HG03378 (cell line): ENCODE data around the gene JCAD.
"Not testable (repeated sequence)": the region's sequence is repeated elsewhere in the genome, so short reads cannot be mapped to it uniquely, and the experiment has no call there.

ENCODE experiments used
- ATAC-seq: cut with Tn5 transposase; IDR thresholded peaks from one replicate; pipeline ENCODE4 v1.9.1; 2021; ENCODE audit warnings: mild to moderate bottlenecking, moderate library complexity; ENCODE audit not compliant: unreplicated experiment

JCAD gene

DNA sequence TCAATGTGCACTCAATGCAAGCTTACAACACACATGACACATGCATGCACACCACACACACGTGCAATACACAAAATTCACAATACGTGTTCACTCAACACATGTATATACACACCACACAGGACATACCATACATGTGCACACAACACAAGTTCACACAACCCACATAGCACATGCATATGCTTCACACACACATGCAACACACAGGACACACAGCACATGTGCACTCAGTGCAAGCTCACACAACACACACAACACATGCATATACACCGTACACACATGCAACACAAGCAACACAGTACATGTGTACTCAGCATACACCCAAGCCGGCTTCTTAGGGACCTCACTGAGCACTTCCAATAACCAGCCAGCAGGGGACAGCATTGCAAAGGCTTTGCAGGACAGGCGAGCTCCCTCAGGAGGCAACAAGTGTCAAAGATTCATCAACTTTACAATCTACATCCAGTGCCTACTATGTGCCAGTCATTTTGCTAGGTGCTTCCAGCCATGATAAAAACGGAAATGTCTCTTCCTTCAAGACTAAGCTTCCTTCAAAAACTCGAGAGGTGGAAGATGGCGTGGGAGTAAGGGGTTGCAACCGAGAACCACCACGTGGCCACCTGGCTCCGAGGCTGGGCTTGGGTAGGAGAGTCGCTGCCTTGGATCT is 61.1 kb downstream of the JCAD start:
- peak; percentile 80 for ATAC-seq

DNA sequence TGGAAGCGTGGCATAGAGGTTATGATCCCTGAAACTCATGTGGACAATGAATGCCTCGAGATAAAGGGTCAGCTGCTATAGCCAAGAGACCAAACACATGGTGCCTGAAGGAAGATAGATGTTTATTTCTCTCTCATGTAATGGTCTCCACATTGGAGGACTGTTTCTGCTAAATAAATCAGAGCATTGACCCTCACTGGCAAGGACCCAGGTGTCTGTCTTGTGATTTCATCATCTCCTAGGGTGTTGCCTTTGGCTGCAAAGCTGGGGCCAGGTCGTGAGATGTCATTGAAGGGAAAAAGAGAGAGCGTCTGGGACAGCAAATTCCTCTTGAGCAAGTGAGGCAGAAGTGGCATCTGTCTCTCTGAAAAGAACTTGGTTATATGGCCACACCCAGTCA is 64.6 kb downstream of the JCAD start:
- ATAC-seq: no peak

DNA sequence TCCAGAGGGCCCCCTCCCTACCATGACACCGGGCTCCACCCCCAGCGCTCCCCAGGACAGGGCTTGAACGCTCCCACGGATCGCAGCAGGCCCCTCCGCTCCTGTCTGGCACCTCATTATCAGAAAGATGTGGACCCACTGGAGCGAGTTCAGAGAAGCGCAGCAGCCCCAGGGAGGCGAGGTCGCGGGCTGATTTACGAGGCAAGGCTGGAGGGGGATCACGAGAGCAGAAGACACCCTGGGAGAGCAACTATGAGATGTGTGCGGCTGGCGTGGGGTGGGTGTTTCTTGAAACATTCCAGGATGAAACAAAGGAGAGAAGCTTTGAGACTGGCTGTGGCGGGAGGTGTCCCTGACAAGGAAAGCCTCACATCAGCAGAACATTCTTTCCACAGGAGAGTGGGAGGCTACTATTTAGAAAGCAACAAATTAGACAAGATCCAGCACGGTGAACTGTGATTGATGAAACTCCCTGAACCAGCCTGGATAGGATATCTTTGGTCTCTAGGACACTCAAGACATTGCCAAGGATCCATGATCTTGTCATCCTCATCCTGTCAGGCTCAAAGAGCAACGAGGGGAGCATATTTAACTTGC is 66.0 kb downstream of the JCAD start:
- ATAC-seq: no peak

- no peak for ATAC-seq
Observed at GRCh38 chr10:29992914-29993313, 66.5 kb downstream of the JCAD start.

DNA sequence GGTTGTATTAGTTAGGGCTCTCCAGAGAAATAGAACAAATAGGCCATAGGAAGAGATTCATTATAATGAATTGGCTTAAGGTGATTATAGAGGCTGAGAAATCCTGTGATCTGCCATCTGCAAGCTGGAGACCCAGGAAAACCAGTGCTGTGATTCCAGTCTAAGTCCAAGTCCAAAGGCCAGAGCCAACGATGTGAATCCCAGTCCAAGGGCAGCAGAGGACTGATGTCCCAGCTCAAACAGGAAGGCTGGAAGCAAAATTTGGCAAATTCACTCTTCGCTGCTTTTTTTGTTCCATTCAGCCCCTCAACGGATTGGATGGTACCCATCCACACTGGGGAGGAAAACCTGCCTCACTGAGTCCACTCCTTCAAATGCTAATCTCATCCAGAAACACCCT is 68.0 kb downstream of the JCAD start:
- ATAC-seq: no peak

DNA sequence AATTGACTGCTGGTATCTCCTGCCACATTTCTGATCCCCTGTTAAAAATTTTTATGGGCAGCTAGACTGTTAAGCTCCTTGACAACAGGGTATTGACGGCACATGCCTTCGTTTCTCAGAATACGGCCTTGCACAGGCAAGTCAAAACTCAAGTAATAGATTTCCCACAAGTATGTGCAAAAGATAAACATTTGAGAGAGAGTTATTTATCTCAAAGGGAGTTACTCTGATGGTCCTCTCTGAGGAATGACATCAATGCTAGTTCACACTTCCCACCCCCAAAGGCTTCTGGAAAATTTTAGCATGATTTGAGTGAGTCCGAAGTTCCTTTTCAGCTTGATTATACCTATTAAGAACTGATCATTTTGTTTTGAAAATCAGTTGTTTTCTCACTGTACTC is 71.9 kb downstream of the JCAD start:
- no peak for ATAC-seq

DNA sequence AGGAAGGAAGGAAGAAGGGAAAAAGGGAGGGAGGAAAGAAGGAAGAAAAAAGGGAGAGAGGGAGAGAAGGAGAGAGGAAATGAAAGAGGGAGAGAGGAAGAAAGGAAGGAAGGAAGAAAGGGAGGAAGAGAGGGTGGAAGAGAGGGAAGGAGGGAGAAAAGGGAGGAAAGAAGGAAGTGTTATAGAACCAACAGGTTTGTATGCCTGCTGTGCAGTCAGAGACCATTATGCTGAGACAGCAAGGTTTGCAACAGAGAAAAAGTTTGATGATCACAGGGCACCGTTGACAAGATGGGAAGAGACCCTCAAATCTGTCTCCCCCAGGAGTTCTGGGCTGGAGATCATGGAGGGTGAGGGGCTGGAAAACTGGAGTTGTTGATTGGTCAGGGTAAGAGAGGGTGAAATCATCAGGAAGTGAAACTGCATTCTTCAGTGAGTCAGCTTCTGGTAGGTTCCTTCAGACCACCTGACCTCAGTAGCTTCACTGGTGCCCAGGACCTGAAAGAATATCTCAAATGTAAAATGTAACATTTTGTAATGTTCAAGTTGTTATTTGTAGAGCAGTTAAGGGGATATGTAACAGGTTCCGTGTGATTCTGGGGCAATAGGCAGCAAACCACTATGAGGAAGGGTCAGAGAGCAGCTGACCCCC is 76.3 kb downstream of the JCAD start:
- ATAC-seq: no peak

DNA sequence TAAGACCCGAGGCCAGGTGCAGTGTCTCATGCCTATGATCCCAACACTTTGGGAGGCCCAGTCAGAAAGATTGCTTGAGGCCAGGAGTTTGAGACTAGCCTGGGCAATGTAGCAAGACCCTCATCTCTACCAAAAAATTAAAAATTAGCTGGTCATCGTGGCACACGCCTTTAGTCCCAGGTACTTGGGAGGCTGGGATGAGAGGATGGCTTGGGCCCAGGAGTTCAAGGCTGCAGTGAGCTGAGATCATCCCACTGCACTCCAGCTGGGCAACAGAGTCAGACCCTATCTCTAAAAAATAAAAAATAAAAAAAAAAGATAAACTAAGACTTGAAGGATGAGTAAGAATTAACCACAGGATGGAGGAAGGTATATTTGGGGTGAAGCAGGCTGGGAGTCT is 77.9 kb downstream of the JCAD start:
- no peak for ATAC-seq

DNA sequence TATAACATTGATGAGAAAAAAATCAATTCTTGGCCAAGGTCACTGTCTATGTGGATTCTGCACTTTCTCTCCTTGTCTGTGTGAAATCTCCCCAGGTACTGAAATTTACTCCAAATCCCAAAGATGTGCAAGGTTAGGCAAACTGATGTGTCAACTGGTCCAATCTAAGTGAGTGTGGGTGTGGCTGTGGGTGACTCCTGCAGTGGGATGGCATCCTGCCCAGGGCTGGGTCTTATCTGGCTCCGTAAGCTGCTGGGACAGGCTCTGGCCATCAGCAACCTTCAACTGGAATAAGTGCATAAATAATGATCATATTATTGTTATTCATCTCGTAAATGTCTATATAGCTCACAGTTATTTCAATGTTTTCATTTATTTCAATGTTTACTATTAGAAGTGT is 79.3 kb downstream of the JCAD start:
- no peak for ATAC-seq

DNA sequence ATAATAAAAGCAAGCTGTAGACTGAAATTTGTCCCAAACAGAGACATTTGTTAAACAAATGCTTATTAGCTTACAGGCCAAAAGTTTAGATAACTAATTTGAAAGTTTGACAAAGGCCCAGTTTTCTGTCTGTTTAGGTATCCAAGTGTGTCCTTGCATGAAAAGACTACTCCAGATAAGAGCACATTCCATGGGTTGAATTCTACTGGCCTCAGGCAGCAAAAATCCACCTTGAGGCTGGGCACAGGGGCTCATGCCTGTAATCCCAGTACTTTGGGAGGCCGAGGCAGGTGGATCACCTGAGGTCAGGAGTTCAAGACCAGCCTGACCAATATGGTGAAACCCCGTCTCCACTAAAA is 80.0 kb downstream of the JCAD start:
- not testable (repeated sequence) for ATAC-seq

DNA sequence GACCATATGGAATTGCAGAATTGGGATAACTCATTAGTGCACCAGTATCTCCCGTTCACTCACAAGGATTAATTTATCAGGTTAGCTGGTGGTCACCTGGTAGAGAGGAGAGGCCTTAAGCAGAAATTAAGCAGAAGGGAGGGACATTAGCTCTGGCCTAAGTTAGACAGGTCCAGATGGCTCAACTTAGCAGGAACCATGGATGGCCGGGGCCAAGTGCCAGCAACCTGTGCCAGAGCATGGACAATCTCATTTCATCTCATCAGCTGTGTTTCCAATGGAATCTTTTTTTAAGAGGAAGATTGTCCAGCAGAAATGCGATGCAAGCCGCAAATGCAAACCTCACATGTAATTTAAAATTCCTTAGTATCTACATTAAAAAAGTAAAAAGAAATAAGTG is 82.2 kb downstream of the JCAD start:
- ATAC-seq: no peak

DNA sequence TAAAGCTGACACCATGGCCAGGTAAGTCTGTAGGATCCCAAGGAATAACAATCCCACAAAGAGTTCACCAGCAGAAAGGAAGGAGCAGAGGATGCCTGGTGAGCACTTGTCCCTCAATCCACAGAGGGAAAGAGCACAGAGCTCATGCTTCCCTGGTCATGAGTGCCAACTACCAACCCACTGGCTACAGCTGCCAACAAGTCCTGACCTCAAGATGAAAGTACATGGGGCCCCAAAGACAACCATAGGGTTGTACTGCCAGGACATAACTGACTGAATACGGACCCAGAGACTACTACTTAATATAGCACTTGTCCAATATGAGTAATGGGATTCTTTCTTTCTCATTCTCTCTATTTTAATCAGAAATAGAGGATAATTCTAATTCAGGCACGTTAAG is 83.3 kb downstream of the JCAD start:
- ATAC-seq: no peak

DNA sequence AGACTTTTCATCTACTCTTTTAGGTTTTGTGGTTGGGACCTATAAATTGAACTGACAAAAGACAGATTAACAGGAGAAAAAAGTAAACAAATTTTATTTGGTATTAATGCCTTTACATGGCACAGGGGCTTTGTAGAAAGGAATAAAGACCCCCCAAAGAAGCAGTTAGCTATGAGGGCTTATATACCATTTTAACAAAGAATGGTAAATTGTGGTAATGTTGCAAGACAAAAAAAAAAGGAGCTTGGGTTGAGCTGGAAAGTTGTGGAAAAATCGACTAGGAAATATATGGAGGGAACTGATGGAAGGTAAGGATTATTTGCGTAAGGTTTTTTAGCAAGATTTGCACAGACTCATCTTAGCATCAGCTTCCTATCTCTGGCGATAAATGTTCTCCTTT is 84.6 kb downstream of the JCAD start:
- ATAC-seq: no peak

GRCh38 chr10:29973921-29974320 is 85.5 kb downstream of the JCAD start:
- ATAC-seq: no peak

DNA sequence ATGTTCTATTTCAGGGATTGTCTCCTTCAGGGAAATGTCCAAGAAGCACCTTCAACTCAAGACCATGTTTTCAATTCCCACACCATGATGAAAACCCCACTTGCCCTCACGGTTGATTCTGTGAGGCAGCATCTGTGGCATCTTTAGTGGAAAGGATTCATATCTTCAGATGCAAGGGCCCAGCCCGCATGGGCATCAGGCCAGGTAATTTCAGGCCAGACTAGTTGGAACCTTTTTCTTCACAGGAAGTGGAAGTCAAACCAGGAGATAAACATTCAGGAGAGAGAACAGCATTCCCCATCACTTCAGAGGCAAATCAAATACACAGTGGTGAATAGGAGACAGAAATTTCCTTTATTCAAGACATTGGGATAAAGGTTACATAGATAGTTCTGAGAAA is 88.8 kb downstream of the JCAD start:
- no peak for ATAC-seq

DNA sequence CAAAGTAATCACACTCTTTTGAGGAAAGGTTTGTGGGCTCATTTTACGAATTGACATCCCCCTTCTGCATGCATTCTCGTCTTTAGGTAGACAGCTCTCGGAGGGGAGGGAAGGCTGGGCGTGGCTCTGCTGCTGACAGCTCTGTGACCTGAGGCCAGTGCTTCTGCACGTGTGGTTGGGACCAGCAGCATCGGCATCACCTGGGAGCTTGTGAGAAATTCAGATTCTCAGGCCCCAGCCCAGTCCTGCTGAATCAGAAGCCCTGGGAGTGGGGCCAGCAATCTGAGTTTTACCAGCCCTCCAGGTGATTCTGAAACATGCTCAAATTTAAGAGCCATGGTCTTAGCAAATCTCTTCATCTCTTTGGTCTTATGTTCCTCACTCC is 89.4 kb downstream of the JCAD start:
- ATAC-seq: no peak

GRCh38 chr10:29969255-29970011 is 90.0 kb downstream of the JCAD start:
- ATAC-seq: no peak

GRCh38 chr10:29968585-29968984 is 90.8 kb downstream of the JCAD start:
- ATAC-seq: no peak

- ATAC-seq: no peak
Observed at GRCh38 chr10:29966269-29966668, 93.1 kb downstream of the JCAD start.
